HuH-7.5 (cell line): ENCODE data around the gene PHF3.
"Not testable (repeated sequence)": the region's sequence is repeated elsewhere in the genome, so short reads cannot be mapped to it uniquely, and the experiment has no call there.

ENCODE experiments used
- DNase-seq: peaks from one replicate; pipeline ENCODE4 v3.0.0; 2011; ENCODE audit warnings: low spot score

PHF3 gene

GRCh38 chr6:63709148-63709547 lies 73.5 kb downstream of the PHF3 start:
- no peak for DNase-seq

- DNase-seq = no peak
Measured at GRCh38 chr6:63713332-63713731, 77.7 kb downstream of the PHF3 start.

- no peak for DNase-seq
Measured at GRCh38 chr6:63714091-63714490, 78.5 kb downstream of the PHF3 start.

- no peak for DNase-seq
Measured at GRCh38 chr6:63716169-63716568, 80.6 kb downstream of the PHF3 start.

- DNase-seq = no peak
Measured at GRCh38 chr6:63721181-63721580, 85.6 kb downstream of the PHF3 start.

GRCh38 chr6:63724721-63725120 lies 89.1 kb downstream of the PHF3 start:
- no peak for DNase-seq

- DNase-seq = no peak
Measured at GRCh38 chr6:63730311-63730710, 94.7 kb downstream of the PHF3 start.

GRCh38 chr6:63731930-63732329 lies 96.3 kb downstream of the PHF3 start:
- DNase-seq = no peak

GRCh38 chr6:63732336-63732735 lies 96.7 kb downstream of the PHF3 start:
- no peak for DNase-seq

GRCh38 chr6:63734923-63735322 lies 99.3 kb downstream of the PHF3 start:
- no peak for DNase-seq

- not testable (repeated sequence) for DNase-seq
Measured at GRCh38 chr6:63738190-63738589, 102.6 kb downstream of the PHF3 start.

GRCh38 chr6:63739094-63739687 lies 103.6 kb downstream of the PHF3 start:
- no peak for DNase-seq

- no peak for DNase-seq
Measured at GRCh38 chr6:63740709-63741108, 105.1 kb downstream of the PHF3 start.

- no peak for DNase-seq
Measured at GRCh38 chr6:63742060-63742459, 106.5 kb downstream of the PHF3 start.

GRCh38 chr6:63743691-63744090 lies 108.1 kb downstream of the PHF3 start:
- no peak for DNase-seq

GRCh38 chr6:63744810-63745209 lies 109.2 kb downstream of the PHF3 start:
- no peak for DNase-seq

- DNase-seq = no peak
Measured at GRCh38 chr6:63745784-63746183, 110.2 kb downstream of the PHF3 start.

GRCh38 chr6:63750400-63750799 lies 114.8 kb downstream of the PHF3 start:
- DNase-seq = no peak

- DNase-seq = not testable (repeated sequence)
Measured at GRCh38 chr6:63757275-63757674, 121.7 kb downstream of the PHF3 start.

- DNase-seq = no peak
Measured at GRCh38 chr6:63757826-63758225, 122.2 kb downstream of the PHF3 start.

- DNase-seq = no peak
Measured at GRCh38 chr6:63759605-63760105, 124.1 kb downstream of the PHF3 start.

- DNase-seq = no peak
Measured at GRCh38 chr6:63760199-63760598, 124.6 kb downstream of the PHF3 start.

- DNase-seq = no peak
Measured at GRCh38 chr6:63764318-63764916, 128.8 kb downstream of the PHF3 start.
